Measurements from ENCODE around the gene CPA2.
"Not testable (repeated sequence)": the region's sequence is repeated elsewhere in the genome, so short reads cannot be mapped to it uniquely, and the experiment has no call there.

CPA2 gene

GRCh38 chr7:130266258-130266960, at the start of gene CPA2:
Gene CPA2 (plus strand): TSS chr7:130266863. CDS start chr7:130266882, 19 bp downstream.
- peak; percentile 37 for DNase-seq

- no peak for DNase-seq
These were observed 47.6 kb upstream of the CPA2 start for GRCh38 chr7:130218806-130219620.

- DNase-seq, result no peak
These were observed 46.8 kb upstream of the CPA2 start for GRCh38 chr7:130219871-130220270.

- DNase-seq, result no peak
These were observed 44.9 kb upstream of the CPA2 start for GRCh38 chr7:130221746-130222145.

GRCh38 chr7:130223646-130224045, 43.0 kb upstream of the CPA2 start:
- DNase-seq, result no peak

GRCh38 chr7:130224210-130224609, 42.5 kb upstream of the CPA2 start:
- DNase-seq, result no peak

- DNase-seq, result peak; percentile 70
These were observed 41.7 kb upstream of the CPA2 start for GRCh38 chr7:130224923-130225322.

- DNase-seq, result no peak
These were observed 40.3 kb upstream of the CPA2 start for GRCh38 chr7:130226333-130226732.

- no peak for DNase-seq
These were observed 38.6 kb upstream of the CPA2 start for GRCh38 chr7:130227883-130228575.

GRCh38 chr7:130228840-130229502, 37.7 kb upstream of the CPA2 start:
- DNase-seq, result no peak

- not testable (repeated sequence) for DNase-seq
These were observed 36.7 kb upstream of the CPA2 start for GRCh38 chr7:130229981-130230380.

- no peak for DNase-seq
These were observed 34.9 kb upstream of the CPA2 start for GRCh38 chr7:130231792-130232191.

- DNase-seq, result no peak
These were observed 34.5 kb upstream of the CPA2 start for GRCh38 chr7:130232209-130232608.

GRCh38 chr7:130234078-130234477, 32.6 kb upstream of the CPA2 start:
- DNase-seq, result no peak

GRCh38 chr7:130236361-130236760, 30.3 kb upstream of the CPA2 start:
- DNase-seq, result not testable (repeated sequence)

- DNase-seq, result no peak
These were observed 26.4 kb upstream of the CPA2 start for GRCh38 chr7:130240240-130240639.

- peak; percentile 59 for DNase-seq
These were observed 24.3 kb upstream of the CPA2 start for GRCh38 chr7:130242198-130243014.

- not testable (repeated sequence) for DNase-seq
These were observed 23.2 kb upstream of the CPA2 start for GRCh38 chr7:130243486-130243885.

- DNase-seq, result not testable (repeated sequence)
These were observed 20.2 kb upstream of the CPA2 start for GRCh38 chr7:130246491-130246890.

GRCh38 chr7:130248842-130249241, 17.8 kb upstream of the CPA2 start:
- not testable (repeated sequence) for DNase-seq

- not testable (repeated sequence) for DNase-seq
These were observed 17.0 kb upstream of the CPA2 start for GRCh38 chr7:130249626-130250025.

GRCh38 chr7:130254555-130254954, 12.1 kb upstream of the CPA2 start:
- no peak for DNase-seq
